Colon (tissue), 2 donors: Measurements from ENCODE around the gene SHFL.

Experiments used
- FAIRE-seq: peaks from 2 replicates; lab custom pipeline; 2012; peaks lifted over from hg19 to GRCh38; lab: Jason Lieb, UNC
- donor health status: control.
- donor health status: control.

SHFL gene

DNA sequence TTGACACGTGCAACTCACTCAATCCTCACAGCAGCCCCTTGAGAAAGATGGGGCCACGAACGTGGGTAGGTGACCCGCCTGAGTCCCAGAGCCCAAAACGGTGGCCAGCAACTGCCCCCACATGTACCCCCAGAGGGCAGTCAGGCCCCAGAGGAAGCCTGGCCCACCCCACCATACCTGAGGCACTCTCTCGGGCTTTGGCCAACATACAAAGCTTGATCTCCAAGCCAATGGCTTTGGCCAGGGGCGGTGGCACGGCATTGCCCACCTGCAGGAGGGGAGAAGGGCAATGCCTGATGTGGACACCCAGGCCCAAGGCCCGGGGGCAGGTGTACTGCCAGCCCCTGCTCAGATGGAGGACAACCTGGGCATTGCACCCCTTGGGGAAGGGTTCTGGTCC lies 47.9 kb downstream of the SHFL start:
- FAIRE-seq: no peak

DNA sequence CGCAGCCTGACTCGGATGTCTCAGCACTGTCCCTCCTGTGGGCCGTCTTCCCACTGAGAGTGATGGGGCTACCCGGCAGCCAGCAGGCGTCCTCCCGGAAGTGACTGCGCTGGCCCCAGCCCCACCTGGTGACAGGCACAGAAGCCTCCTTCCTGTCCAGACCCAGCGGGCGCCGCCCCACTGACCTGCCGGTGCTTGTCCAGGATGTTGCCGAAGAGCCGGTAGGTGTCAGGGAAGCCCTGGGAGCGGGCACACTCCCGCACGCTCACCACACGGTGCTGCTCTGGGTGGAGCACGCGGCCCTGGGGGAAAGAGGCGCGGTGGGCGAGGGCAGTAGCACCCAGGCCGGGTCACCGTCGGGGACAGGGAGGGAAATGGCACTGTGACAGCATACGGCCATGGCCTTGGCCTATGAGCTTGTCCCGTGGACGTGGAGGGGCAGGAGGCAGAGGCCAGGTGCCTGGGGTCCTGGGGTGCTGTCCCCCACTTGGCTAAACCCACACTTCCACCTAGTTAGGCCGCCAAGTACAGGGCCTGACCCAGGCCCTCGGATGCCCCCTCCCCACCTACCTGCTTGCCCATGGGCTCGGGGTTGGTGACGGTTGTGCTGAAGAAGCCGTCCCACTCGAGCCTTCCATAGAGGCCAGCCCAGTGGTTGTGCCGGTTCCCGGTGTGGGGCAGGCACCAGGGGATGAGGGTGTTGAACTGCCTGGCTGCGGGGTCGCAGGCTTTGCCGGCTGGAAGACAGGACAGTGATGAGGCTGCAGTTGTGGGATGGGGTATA lies 49.6 kb downstream of the SHFL start:
- FAIRE-seq: no peak

DNA sequence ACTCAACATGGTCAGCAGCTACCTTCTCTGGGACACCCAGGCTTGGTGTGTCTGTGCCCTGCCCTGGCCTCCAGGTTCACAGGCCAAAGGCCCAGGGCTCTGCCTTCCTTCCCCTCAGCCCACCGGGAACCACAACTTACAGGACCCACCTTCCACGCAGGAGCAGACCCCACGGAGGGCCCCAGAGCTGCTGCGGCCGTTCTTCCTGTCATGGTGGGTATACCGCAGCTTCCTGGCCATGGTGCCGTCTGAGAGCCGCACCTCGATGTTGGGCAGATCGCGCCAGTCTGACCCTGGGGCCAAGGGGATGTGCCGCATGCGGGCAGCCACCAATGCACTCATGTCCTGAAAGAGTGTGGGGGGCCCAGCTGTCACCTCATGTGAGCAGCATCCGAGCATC lies 50.8 kb downstream of the SHFL start:
- FAIRE-seq: no peak

DNA sequence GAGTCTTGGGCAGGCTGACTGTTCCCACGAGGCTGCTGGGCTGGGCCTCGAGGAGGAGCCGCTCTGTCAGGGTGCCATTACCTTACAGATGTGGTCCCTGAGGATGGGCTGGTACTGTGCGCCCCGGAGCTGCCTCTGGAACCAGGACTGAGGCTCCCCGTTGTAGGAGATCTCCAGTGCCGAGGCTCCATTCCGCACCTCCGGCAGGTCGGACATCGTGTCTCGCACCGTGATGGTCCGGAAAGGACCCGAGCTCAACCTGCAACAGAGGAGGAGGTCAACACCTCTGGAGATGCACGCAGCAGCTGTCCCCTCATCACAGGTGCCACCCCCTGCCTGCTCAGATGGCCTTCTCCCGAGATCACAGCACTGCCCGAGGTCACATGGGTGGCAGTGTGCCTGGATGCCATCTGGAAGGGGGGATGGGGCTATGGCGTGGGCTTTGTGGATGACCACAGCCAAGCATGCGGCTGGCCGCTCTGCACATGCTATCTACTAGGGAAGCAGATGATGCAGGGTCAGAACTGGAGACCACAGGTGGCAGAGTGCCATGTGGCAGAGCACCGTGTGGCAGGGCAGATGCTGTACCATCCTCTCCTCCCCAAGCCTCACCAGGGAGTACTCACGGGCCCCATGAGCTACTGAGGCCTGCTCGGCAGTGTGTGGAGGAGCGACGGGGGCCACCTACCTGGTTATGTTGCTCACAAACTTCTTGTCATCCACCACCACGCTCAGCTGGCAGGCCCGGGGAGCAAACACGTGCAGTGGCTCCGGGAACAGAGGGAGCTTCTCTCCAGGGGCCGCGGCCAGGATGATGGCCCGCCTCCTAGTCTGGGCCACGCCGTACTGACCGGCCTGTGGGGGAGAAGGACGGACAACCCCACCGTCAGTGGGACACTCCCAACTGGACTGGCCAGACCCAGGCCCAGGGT lies 51.9 kb downstream of the SHFL start:
- FAIRE-seq: no peak

DNA sequence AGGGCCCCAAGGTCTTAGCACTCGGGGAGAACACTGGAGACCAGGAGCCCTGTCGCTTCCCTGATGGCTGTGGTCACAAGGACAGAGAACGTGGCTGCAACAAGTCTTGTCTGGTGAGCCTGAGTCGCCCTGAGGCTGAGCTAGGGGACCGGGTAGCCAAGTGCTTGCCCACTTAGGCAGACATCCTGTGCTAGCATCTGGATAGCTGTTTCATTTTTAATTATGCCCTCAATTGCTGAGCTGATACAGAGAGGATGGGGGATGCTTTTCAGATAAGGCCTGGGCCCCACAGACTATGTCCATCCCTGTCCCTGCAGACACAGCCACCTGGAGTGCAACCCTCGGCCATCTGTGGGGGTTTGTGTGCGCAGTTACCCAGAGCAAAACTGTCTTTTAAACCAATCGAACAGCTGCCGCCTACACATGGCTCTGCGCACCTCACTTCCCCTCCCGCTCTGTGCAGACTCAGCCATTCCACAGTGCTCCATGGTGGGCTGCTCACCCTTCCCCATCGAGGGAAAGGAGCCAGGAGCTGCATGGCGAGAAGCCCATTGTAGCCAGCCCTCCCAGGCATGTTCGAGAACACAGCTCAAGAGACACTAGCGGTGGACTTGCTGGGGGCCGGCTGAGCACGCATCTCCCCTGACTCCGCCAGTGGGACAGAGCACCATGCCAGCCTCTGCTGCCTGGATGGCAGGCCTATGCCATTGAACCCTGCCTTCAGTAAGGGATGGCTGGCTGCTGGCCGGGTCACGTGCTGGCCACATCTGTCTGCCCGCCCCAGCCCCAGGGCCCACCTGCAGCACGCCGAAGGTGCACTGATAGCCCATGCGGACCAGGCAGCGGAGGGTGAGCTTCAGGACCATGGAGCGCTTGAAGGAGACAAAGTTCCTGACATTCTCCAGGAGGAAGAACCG lies 53.0 kb downstream of the SHFL start:
- no peak for FAIRE-seq

DNA sequence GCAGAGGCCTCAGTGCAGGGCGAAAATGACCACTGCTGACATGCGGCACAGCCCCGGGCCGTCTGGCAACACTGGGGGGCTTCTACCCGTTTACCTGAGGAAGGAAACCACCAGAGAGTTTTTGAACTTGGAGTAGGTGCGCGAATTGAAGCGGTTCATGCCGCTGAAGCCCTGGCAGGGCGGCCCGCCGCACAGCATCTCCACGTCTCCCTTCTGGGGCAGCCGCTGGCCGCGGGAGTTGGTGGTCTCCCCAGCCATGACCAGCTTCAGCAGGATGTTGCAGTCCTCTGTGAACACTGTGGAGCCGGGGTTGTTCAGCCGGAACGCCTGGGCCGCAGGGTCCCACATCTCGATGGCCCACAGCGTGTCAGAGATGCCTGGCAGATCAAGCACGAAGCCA lies 53.8 kb downstream of the SHFL start:
- FAIRE-seq: no peak

DNA sequence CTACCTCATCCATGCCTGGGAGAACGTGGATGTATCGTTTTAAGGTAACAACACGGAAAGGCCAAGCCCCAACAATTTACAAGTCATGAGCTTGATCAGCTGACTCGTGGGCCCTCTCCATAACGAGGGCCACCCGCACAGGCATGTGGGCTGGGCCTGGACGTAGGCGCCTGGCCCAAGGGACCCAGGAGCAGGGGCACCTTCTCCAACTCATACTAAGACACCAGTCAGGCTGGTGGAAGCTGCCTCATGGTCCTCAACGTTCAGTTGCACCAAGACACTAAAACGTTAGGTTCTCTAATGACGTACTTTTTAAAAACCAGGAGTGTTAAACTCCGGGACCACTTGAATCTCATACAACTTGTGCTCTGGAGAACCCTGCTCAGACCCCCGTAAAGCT lies 55.4 kb downstream of the SHFL start:
- FAIRE-seq: no peak

DNA sequence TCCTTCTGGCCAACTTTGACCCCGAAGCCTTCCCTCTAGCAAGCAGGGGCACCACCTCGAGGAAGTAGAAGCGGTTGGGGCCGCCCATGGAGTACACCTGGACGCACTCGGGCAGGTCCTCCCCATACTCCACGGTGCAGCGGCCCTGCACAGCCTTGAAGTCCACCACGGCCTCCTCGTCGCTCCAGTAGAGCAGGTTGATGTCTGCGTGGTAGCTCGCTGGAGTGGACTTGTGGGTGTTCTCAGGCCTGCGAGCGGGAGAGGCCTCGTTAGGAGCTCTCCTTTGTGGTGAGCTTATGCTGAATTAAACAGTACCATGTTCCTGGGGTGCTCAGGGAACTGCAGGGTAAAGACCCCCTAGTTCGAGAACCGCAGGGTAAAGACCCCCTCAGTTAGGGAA lies 55.9 kb downstream of the SHFL start:
- FAIRE-seq: no peak
